Measurements from ENCODE around the gene RDM1. TPM values are rescaled to one million over a fixed set of nuclear protein-coding genes. Genes with fewer than 3 reads are reported as not detected.

The RDM1 gene
- polyA plus RNA-seq, 1 experiment = 0.17 TPM

DNA sequence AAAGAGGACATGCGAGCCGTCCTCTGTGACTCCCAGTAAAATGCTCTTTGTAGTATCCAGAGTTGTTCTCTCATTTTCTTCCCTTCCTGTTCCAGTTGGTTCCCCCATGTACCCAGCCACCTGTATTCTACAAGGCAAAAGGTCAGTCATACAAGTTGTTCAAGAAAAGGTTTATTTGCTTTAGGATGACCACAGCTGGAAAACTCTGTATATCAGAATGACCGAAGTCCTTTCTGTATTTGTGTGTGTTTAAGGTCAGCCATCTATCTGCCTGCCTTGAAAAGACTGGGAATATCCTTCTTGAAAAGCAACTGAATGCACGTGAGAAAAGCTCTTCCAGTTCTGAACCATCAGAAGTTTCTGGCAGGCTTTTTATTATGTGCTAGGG lies 42.4 kb upstream of the RDM1 start:
- TF ChIP-seq, protein P1, sequence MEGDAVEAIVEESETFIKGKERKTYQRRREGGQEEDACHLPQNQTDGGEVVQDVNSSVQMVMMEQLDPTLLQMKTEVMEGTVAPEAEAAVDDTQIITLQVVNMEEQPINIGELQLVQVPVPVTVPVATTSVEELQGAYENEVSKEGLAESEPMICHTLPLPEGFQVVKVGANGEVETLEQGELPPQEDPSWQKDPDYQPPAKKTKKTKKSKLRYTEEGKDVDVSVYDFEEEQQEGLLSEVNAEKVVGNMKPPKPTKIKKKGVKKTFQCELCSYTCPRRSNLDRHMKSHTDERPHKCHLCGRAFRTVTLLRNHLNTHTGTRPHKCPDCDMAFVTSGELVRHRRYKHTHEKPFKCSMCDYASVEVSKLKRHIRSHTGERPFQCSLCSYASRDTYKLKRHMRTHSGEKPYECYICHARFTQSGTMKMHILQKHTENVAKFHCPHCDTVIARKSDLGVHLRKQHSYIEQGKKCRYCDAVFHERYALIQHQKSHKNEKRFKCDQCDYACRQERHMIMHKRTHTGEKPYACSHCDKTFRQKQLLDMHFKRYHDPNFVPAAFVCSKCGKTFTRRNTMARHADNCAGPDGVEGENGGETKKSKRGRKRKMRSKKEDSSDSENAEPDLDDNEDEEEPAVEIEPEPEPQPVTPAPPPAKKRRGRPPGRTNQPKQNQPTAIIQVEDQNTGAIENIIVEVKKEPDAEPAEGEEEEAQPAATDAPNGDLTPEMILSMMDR (IDR thresholded peaks at IDR 0.05; ENCODE audit: insufficient read depth, low read depth, low read length) = no peak
- Histone ChIP-seq H3K4me3 (ENCODE audit: low read depth, low read length) (no peak overlapping the region), H3K27me3 (ENCODE audit: control insufficient read depth, insufficient read depth, low read length) (peaks cover 2% of the 10 kb centered on the region; the same call in 1 of the 2 replicates), H3K36me3 (ENCODE audit: control insufficient read depth, insufficient read depth, low read length) (no peaks in the 10 kb centered on the region)
- ChIA-PET CTCF (interaction anchor here (1.5 to 1.9 kb wide), 3 partner anchors 36 to 510 kb away, joined by 3 to 7 read pairs (median 4); no protein-coding TSS in a partner anchor), POLR2A (no interaction called here)
- no peak for DNase-seq (ENCODE audit: low read depth)

DNA sequence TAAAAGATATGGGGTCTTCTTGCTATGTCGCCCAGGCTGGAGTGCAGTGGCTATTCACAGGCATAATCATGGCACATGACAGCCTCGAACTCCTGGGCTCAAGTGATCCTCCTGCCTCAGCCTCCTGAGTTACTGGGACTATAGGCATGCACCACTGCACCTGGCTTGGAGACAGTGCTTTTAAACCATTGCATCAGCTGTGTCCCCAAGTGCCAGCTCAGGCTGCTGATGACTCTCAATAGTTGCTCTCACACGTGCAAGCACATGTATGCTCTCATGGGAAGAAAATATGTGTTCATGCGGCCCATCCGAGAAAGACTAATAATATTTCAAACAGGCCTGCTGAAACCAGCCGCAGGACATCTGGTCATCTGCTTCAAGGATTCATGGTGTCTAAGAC lies 42.0 kb upstream of the RDM1 start:
- ChIA-PET CTCF (interaction anchor here (1.9 kb wide), 1 partner anchor 176 kb away, joined by 7 read pairs; no protein-coding TSS in a partner anchor), POLR2A (no interaction called here)
- no peaks in the 10 kb centered on the region for H3K36me3 ChIP-seq (ENCODE audit: control insufficient read depth, insufficient read depth, low read length)
- H3K4me3 ChIP-seq (ENCODE audit: low read depth, low read length) = no peak overlapping the region
- no peak for DNase-seq (ENCODE audit: low read depth)
- H3K27me3 ChIP-seq (ENCODE audit: control insufficient read depth, insufficient read depth, low read length) = peaks cover 2% of the 10 kb centered on the region; the same call in 1 of the 2 replicates
- TF ChIP-seq, protein P1 (IDR thresholded peaks at IDR 0.05; ENCODE audit: insufficient read depth, low read depth, low read length) = no peak

GRCh38 chr17:35972066-35972465 lies 41.5 kb upstream of the RDM1 start:
- CTCF ChIA-PET = interaction anchor here (3.9 kb wide), 1 partner anchor 177 kb away, joined by 16 read pairs; no protein-coding TSS in a partner anchor
- POLR2A ChIA-PET = no interaction called here
- Histone ChIP-seq H3K27me3 (ENCODE audit: control insufficient read depth, insufficient read depth, low read length) (peaks cover 2% of the 10 kb centered on the region; the same call in 1 of the 2 replicates), H3K36me3 (ENCODE audit: control insufficient read depth, insufficient read depth, low read length) (no peaks in the 10 kb centered on the region), H3K4me3 (ENCODE audit: low read depth, low read length) (no peak overlapping the region)
- TF ChIP-seq, protein P1 (IDR thresholded peaks at IDR 0.05; ENCODE audit: insufficient read depth, low read depth, low read length) = no peak
- no peak for DNase-seq (ENCODE audit: low read depth)

DNA sequence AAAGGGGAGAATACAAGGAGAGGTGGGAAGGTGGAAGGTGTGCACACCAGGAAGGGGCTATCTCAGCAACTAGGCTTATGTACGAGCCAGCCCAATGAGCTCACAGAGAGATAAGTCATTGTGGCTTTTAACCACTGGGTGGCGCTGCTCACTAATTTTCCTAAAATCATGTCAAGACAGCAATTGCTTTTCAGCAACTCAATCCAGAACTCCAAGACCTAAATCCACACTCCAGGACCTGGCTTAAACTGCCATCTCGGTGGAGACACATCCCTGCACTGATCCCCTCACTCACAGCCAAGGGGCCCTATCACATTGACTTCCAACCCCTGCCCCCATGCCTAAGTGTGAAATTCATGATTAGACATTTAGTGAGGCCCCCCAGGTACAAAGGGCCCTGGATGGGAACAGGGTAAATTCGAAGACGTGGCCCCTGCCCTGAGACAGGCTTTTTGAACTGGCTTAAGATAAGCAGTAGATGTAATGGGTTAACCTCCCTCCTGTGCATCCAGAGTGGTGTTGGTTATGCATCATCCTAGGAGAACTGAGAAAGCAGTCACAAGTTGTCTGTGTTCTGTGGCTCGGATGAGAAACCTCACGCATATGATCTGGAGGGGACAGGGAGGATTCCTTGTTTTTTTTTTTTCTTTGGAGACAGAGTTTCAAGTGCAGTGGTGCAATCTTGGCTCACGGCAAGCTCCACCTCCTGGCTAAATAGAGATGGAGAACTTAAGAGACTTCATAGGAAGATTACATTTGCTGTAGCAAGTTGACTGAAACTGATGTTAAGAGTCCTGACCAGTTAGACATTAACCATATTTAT lies 39.2 kb upstream of the RDM1 start:
- Histone ChIP-seq H3K36me3 (ENCODE audit: control insufficient read depth, insufficient read depth, low read length) (no peaks in the 10 kb centered on the region), H3K27me3 (ENCODE audit: control insufficient read depth, insufficient read depth, low read length) (peaks cover 2% of the 10 kb centered on the region), H3K4me3 (ENCODE audit: low read depth, low read length) (no peak overlapping the region)
- peak; percentile 10 for DNase-seq (ENCODE audit: low read depth)
- POLR2A ChIA-PET = no interaction called here
- CTCF ChIA-PET = interaction anchor here (0.7 to 3.9 kb wide), 21 partner anchors 8 to 1406 kb away, joined by 3 to 16 read pairs (median 4); partner anchors contain the start of gene RDM1
- TF ChIP-seq, protein P1 (IDR thresholded peaks at IDR 0.05; ENCODE audit: insufficient read depth, low read depth, low read length) = peak; percentile 78

DNA sequence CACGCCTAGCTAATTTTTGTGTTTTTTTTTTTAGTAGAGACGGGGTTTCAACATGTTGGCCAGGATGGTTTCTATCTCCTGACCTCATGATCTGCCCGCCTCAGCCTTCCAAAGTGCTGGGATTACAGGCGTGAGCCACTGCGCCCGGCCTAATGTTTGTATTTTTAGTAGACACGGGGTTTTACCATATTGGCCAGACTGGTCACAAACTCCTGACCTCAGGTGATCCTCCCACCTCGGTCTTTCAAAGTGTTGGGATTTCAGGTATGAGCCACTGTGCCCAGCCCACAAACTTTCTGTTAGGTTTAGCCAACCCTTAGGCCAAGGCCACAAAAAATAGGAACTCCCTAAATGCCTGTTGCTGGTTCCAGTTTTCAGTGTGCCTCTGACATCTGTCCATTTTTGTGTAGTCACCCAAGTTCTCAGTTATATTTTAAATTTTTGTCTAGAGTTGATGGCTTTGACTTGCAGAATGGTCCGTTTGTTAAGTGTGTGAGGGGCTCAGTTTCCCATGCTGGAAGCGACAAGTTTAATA lies 38.0 kb upstream of the RDM1 start:
- TF ChIP-seq, protein P1 (IDR thresholded peaks at IDR 0.05; ENCODE audit: insufficient read depth, low read depth, low read length) = no peak
- ChIA-PET POLR2A (no interaction called here), CTCF (interaction anchor here (0.8 to 3.9 kb wide), 8 partner anchors 10 to 180 kb away, joined by 3 to 16 read pairs (median 5); no protein-coding TSS in a partner anchor)
- Histone ChIP-seq H3K27me3 (ENCODE audit: control insufficient read depth, insufficient read depth, low read length) (peaks cover 2% of the 10 kb centered on the region), H3K4me3 (ENCODE audit: low read depth, low read length) (no peak overlapping the region), H3K36me3 (ENCODE audit: control insufficient read depth, insufficient read depth, low read length) (no peaks in the 10 kb centered on the region)
- DNase-seq (ENCODE audit: low read depth) = no peak

Data from BJ (cell line).